Peyer's patch (tissue), 4 donors: Measurements from ENCODE around the gene THADA. TPM values are rescaled to one million over a fixed set of nuclear protein-coding genes. Genes with fewer than 3 reads are reported as not detected.

ENCODE experiments used
- DNase-seq, 3 donors: peaks; one replicate each; pipeline ENCODE4 v3.0.0-alpha.2; 2017 to 2019
- H3K27ac ChIP-seq, 4 donors: fragments of 200-600 bp; sonication (generic); one replicate each; pipeline ENCODE4 v1.5.1; 2016 to 2019
- H3K27me3 ChIP-seq, 2 donors: fragments of 200-600 bp; sonication (generic); one replicate each; pipeline ENCODE4 v1.5.1; 2019
- H3K36me3 ChIP-seq, 3 donors: fragments of 200-600 bp; sonication (generic); one replicate each; pipeline ENCODE4 v1.5.1; 2016 to 2019
- H3K4me1 ChIP-seq, 4 donors: fragments of 200-600 bp; sonication (generic); one replicate each; pipeline ENCODE4 v1.5.1; 2016 to 2019
- H3K4me3 ChIP-seq, 4 donors: fragments of 200-600 bp; sonication (generic); 1 replicate in 3 of 4; 2 replicates in 1 of 4; pipeline ENCODE4 v1.5.1; 2016 to 2019; ENCODE audit warnings: mild to moderate bottlenecking in 1 of 4
- H3K9me3 ChIP-seq, 4 donors: fragments of 200-600 bp; sonication (generic); one replicate each; pipeline ENCODE4 v1.5.1; 2016 to 2019; ENCODE audit warnings: mild to moderate bottlenecking in 1 of 4
- POLR2A ChIP-seq, 2 donors: fragments of 450-650 bp; IDR thresholded peaks; one replicate each; pipeline ENCODE4 v1.5.1; 2017; ENCODE audit warnings: antibody characterized with exemption in 2 of 2, mild to moderate bottlenecking in 2 of 2, moderate library complexity in 2 of 2
- total RNA-seq, 4 donors: library from RNA; depleted of rRNA; stranded (reverse); fragments of >200 nt; gene quantifications; one replicate each; pipeline ENCODE4 v1.1.0, GENCODE V29; 2016
- TF ChIP-seq, protein P1 (sequence below), 6 experiments: fragments of 450-650 bp in 4 of 6; fragments of 200-600 bp in 2 of 6; sonication (generic) in 1 of 6; IDR thresholded peaks; one replicate each; pipeline ENCODE4 v1.5.1; 2017 to 2019; ENCODE audit warnings: antibody characterized with exemption in 6 of 6, mild to moderate bottlenecking in 3 of 6, moderate library complexity in 1 of 6

The THADA gene
- total RNA-seq, 4 donors from 2014 or later: 19.3 to 76.7 (median 26.3) TPM

DNA sequence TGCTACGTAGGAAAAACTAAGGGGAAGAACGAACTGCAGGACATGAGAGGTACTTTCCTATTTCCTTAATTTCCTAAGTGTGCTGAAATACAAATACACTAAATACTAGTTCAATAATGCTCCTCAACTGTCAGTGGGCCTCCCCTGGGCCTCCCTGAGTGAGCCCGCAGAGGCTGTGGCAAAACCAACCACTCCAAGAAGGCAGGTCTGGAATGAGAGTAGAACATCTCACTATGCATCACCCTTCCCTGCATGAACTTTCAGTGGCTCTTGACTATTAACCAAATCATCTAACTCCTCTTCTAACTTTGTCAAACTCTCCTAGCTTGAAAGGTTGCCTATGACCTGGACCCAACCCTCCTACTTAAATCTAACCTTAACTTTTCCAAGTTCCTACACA lies 84.6 kb downstream of the THADA start:
- no peak overlapping the region for H3K4me3 ChIP-seq
- no peak for DNase-seq
- no peaks in the 10 kb centered on the region for H3K9me3 ChIP-seq
- H3K27ac ChIP-seq: no peak overlapping the region
- peaks cover 0 to 3% (median 0%) of the 10 kb centered on the region in 4 donors for H3K4me1 ChIP-seq
- H3K27me3 ChIP-seq: no peaks in the 10 kb centered on the region
- H3K36me3 ChIP-seq: no peaks in the 10 kb centered on the region
- TF ChIP-seq POLR2A (IDR thresholded peaks at IDR 0.05): no peak

DNA sequence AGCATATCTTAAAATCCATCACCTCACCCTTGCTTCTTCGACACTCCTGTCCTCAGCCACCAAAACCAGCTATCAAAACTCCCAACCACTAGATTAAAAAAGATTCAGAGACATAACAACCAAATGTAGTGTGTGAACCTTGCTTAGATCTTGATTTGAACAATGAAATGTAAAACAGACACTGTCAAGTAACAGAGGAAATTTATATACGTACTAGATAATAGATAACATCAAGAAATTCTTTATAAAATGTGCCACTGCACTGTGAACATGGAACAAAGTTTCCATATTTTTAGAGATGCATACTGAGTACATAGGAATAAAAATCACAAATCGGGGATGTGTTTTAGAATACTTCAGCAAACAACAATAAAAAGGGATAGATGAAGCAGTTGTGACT lies 86.0 kb downstream of the THADA start:
- Histone ChIP-seq H3K27ac (no peak overlapping the region), H3K9me3 (no peaks in the 10 kb centered on the region), H3K36me3 (peaks cover 0 to 4% (median 0%) of the 10 kb centered on the region in 3 donors), H3K4me3 (no peak overlapping the region), H3K4me1 (peaks cover 0 to 3% (median 0%) of the 10 kb centered on the region in 4 donors), H3K27me3 (no peaks in the 10 kb centered on the region)
- DNase-seq: no peak
- TF ChIP-seq POLR2A (IDR thresholded peaks at IDR 0.05): no peak
- TF ChIP-seq, protein P1, sequence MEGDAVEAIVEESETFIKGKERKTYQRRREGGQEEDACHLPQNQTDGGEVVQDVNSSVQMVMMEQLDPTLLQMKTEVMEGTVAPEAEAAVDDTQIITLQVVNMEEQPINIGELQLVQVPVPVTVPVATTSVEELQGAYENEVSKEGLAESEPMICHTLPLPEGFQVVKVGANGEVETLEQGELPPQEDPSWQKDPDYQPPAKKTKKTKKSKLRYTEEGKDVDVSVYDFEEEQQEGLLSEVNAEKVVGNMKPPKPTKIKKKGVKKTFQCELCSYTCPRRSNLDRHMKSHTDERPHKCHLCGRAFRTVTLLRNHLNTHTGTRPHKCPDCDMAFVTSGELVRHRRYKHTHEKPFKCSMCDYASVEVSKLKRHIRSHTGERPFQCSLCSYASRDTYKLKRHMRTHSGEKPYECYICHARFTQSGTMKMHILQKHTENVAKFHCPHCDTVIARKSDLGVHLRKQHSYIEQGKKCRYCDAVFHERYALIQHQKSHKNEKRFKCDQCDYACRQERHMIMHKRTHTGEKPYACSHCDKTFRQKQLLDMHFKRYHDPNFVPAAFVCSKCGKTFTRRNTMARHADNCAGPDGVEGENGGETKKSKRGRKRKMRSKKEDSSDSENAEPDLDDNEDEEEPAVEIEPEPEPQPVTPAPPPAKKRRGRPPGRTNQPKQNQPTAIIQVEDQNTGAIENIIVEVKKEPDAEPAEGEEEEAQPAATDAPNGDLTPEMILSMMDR (IDR thresholded peaks at IDR 0.05): no peak

DNA sequence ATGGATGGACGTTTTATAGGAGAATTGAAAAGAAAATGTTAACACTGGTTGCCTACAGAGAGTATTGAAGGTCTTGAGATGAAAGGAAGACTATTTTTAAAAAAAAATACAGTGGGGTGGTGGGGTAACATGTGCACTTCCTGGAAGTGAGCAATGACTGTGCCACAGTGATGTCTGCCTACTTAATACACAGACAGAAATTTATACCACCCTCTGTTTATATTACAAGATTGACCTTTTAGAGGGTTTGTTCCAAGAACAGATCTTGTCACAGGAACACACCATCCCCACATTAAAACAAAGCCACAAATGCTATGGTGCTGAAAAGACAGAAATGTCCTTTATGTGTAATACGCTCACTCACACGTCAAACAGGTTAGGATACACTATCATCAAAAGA lies 87.6 kb downstream of the THADA start:
- Histone ChIP-seq H3K4me1 (peaks cover 0 to under 1% (median 0%) of the 10 kb centered on the region in 4 donors), H3K36me3 (peaks cover 0 to 4% (median 0%) of the 10 kb centered on the region in 3 donors), H3K9me3 (no peaks in the 10 kb centered on the region), H3K27ac (no peak overlapping the region), H3K4me3 (no peak overlapping the region), H3K27me3 (no peaks in the 10 kb centered on the region)
- DNase-seq: no peak
- TF ChIP-seq, protein P1 (IDR thresholded peaks at IDR 0.05): no peak
- no peak for TF ChIP-seq POLR2A (IDR thresholded peaks at IDR 0.05)

DNA sequence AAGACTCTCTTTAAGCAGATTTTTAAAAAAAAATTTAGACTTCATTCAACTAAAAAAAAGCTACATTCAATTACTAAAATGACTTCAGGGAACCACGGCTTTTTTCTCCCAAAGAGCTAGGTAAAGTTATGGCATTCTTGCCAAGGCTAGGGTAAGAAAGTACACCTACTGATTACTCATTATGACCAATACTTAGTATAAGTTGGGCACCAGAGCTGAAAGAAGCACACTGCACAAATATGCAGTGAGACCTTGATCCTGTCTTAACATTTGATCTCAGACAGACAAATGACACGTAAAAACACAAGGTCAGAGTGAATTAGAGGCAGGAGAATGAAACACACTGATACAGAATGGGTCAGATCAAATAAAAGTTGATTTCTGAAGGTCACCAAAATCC lies 88.7 kb downstream of the THADA start:
- Histone ChIP-seq H3K27me3 (no peaks in the 10 kb centered on the region), H3K27ac (no peak overlapping the region), H3K4me3 (no peak overlapping the region), H3K4me1 (no peaks in the 10 kb centered on the region), H3K9me3 (no peaks in the 10 kb centered on the region), H3K36me3 (peaks cover 0 to 4% (median 0%) of the 10 kb centered on the region in 3 donors)
- TF ChIP-seq, protein P1 (IDR thresholded peaks at IDR 0.05): no peak
- no peak for TF ChIP-seq POLR2A (IDR thresholded peaks at IDR 0.05)
- no peak for DNase-seq

DNA sequence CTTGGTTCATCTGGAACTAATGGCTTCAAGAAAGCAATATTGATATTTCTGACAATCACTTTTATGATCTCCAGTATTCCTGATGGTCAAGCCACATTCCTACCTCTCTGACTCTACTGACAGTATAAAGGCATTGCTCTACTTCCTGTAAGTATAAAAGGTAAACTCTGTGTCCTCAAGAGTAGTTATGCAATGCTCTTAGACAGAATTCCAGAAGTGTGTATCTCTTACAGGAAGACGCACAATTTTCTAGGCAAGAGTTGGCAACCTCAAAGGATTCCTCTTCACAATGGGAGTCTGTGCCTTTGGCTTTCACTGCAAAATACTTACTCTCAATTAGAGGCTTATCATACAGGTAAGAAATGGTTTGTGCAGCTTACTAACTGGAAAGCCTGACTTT lies 100.1 kb downstream of the THADA start:
- H3K27me3 ChIP-seq: no peaks in the 10 kb centered on the region
- TF ChIP-seq, protein P1 (IDR thresholded peaks at IDR 0.05): no peak
- no peak for TF ChIP-seq POLR2A (IDR thresholded peaks at IDR 0.05)
- no peak overlapping the region for H3K27ac ChIP-seq
- DNase-seq: no peak
- no peaks in the 10 kb centered on the region for H3K9me3 ChIP-seq
- H3K4me1 ChIP-seq: no peaks in the 10 kb centered on the region
- no peak overlapping the region for H3K4me3 ChIP-seq
- H3K36me3 ChIP-seq: peaks cover 0 to 6% (median 0%) of the 10 kb centered on the region in 3 donors

DNA sequence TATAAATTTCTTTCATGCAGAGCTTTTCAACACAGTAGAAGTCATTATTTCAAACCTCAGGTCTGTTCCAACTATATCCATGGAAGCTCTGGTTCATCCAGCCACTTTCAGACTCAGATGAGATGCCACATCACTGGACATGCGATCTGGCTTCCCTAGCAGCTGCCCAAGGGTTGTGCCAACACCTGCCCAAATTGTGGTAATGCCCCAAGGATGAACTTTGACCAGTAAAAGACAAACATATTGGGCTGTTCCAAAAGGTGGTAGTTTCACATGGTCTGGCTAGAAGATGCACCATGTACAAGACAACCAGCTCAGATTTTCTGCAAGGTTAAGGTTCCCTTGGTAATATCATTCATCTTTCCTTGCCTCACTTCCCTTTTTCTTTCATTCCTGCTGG lies 101.9 kb downstream of the THADA start:
- Histone ChIP-seq H3K36me3 (peaks cover 0 to 6% (median 0%) of the 10 kb centered on the region in 3 donors), H3K4me3 (no peak overlapping the region), H3K4me1 (no peaks in the 10 kb centered on the region), H3K27me3 (no peaks in the 10 kb centered on the region), H3K27ac (no peak overlapping the region), H3K9me3 (no peaks in the 10 kb centered on the region)
- no peak for DNase-seq
- no peak for TF ChIP-seq POLR2A (IDR thresholded peaks at IDR 0.05)
- TF ChIP-seq, protein P1 (IDR thresholded peaks at IDR 0.05): no peak
